Measurements from ENCODE around the gene SRGAP2C. TPM values are rescaled to one million over a fixed set of nuclear protein-coding genes. Genes with fewer than 3 reads are reported as not detected.
"Not testable (repeated sequence)": the region's sequence is repeated elsewhere in the genome, so short reads cannot be mapped to it uniquely, and the experiment has no call there.

The SRGAP2C gene
- total RNA-seq, 3 donors from 2014 or later (not counting 1 experiment from before 2014, with no cell fraction given) = 12.0 to 24.0 (median 17.5) TPM

- H3K9me3 ChIP-seq (ENCODE audit: control insufficient read depth, insufficient read depth, low read length); H3K36me3 Mint-ChIP-seq; H3K4me3 ChIP-seq (ENCODE audit: low read length); H3K4me3 Mint-ChIP-seq; H3K27ac Mint-ChIP-seq; H3K27me3 ChIP-seq (ENCODE audit: control insufficient read depth, insufficient read depth, low read length); ATAC-seq; H3K27me3 Mint-ChIP-seq (ENCODE audit: low read depth in 2 of 2); intact Hi-C loops (cut with micrococcal nuclease); H3K4me1 Mint-ChIP-seq; H3K9me3 Mint-ChIP-seq; H3K27ac ChIP-seq (ENCODE audit: low read length); H3K4me1 ChIP-seq (ENCODE audit: control insufficient read depth, insufficient read depth, low read length); DNase-seq; H3K36me3 ChIP-seq (ENCODE audit: control insufficient read depth, insufficient read depth, low read length): not testable (repeated sequence)
- 100% methylated on average over 2 of the region's 4 CpGs for WGBS (ENCODE audit: insufficient coverage)
Measured at GRCh38 chr1:121226295-121226904, 41.6 kb downstream of the SRGAP2C start.

GRCh38 chr1:121226925-121227324 lies 42.1 kb downstream of the SRGAP2C start:
- H3K9me3 Mint-ChIP-seq; H3K4me1 ChIP-seq (ENCODE audit: control insufficient read depth, insufficient read depth, low read length); H3K4me1 Mint-ChIP-seq: not testable (repeated sequence)

GRCh38 chr1:121227544-121228330 lies 43.0 kb downstream of the SRGAP2C start:
- H3K27me3 ChIP-seq (ENCODE audit: control insufficient read depth, insufficient read depth, low read length); H3K27me3 Mint-ChIP-seq (ENCODE audit: low read depth in 2 of 2); H3K27ac Mint-ChIP-seq; H3K4me3 Mint-ChIP-seq; H3K4me1 ChIP-seq (ENCODE audit: control insufficient read depth, insufficient read depth, low read length); intact Hi-C loops (cut with micrococcal nuclease); H3K9me3 Mint-ChIP-seq; H3K4me1 Mint-ChIP-seq; H3K4me3 ChIP-seq (ENCODE audit: low read length); DNase-seq; H3K36me3 Mint-ChIP-seq; H3K36me3 ChIP-seq (ENCODE audit: control insufficient read depth, insufficient read depth, low read length); ATAC-seq; H3K9me3 ChIP-seq (ENCODE audit: control insufficient read depth, insufficient read depth, low read length); H3K27ac ChIP-seq (ENCODE audit: low read length): not testable (repeated sequence)
- no CpG with 5 or more reads among the region's 9 CpGs for WGBS (ENCODE audit: insufficient coverage)

More at GRCh38 chr1:121226925-121227324, 42.1 kb downstream of the SRGAP2C start:
- H3K27me3 ChIP-seq (ENCODE audit: control insufficient read depth, insufficient read depth, low read length); intact Hi-C loops (cut with micrococcal nuclease); H3K27me3 Mint-ChIP-seq (ENCODE audit: low read depth in 2 of 2); ATAC-seq; H3K27ac ChIP-seq (ENCODE audit: low read length); H3K36me3 Mint-ChIP-seq; H3K9me3 ChIP-seq (ENCODE audit: control insufficient read depth, insufficient read depth, low read length); H3K27ac Mint-ChIP-seq; H3K4me3 Mint-ChIP-seq; H3K4me3 ChIP-seq (ENCODE audit: low read length); H3K36me3 ChIP-seq (ENCODE audit: control insufficient read depth, insufficient read depth, low read length); DNase-seq: not testable (repeated sequence)
- no CpG with 5 or more reads among the region's 2 CpGs for WGBS (ENCODE audit: insufficient coverage)

GRCh38 chr1:121230636-121231035 lies 45.9 kb downstream of the SRGAP2C start:
- H3K4me3 Mint-ChIP-seq; ATAC-seq; H3K9me3 ChIP-seq (ENCODE audit: control insufficient read depth, insufficient read depth, low read length); intact Hi-C loops (cut with micrococcal nuclease); H3K27ac ChIP-seq (ENCODE audit: low read length); H3K36me3 Mint-ChIP-seq; H3K4me1 Mint-ChIP-seq; H3K4me1 ChIP-seq (ENCODE audit: control insufficient read depth, insufficient read depth, low read length); H3K36me3 ChIP-seq (ENCODE audit: control insufficient read depth, insufficient read depth, low read length); H3K4me3 ChIP-seq (ENCODE audit: low read length); H3K9me3 Mint-ChIP-seq; H3K27me3 Mint-ChIP-seq (ENCODE audit: low read depth in 2 of 2); DNase-seq; H3K27ac Mint-ChIP-seq; H3K27me3 ChIP-seq (ENCODE audit: control insufficient read depth, insufficient read depth, low read length): not testable (repeated sequence)
- no CpG with 5 or more reads among the region's 4 CpGs for WGBS (ENCODE audit: insufficient coverage)

- DNase-seq; H3K9me3 Mint-ChIP-seq; H3K36me3 Mint-ChIP-seq; H3K27me3 Mint-ChIP-seq (ENCODE audit: low read depth in 2 of 2); H3K9me3 ChIP-seq (ENCODE audit: control insufficient read depth, insufficient read depth, low read length); H3K4me1 Mint-ChIP-seq; H3K4me3 Mint-ChIP-seq; ATAC-seq; H3K4me1 ChIP-seq (ENCODE audit: control insufficient read depth, insufficient read depth, low read length); H3K4me3 ChIP-seq (ENCODE audit: low read length); intact Hi-C loops (cut with micrococcal nuclease); H3K36me3 ChIP-seq (ENCODE audit: control insufficient read depth, insufficient read depth, low read length); H3K27me3 ChIP-seq (ENCODE audit: control insufficient read depth, insufficient read depth, low read length); H3K27ac ChIP-seq (ENCODE audit: low read length); H3K27ac Mint-ChIP-seq: not testable (repeated sequence)
- 20% methylated on average over 1 of the region's 4 CpGs for WGBS (ENCODE audit: insufficient coverage)
Measured at GRCh38 chr1:121232445-121233125, 47.8 kb downstream of the SRGAP2C start.

- H3K36me3 Mint-ChIP-seq; ATAC-seq; H3K4me1 ChIP-seq (ENCODE audit: control insufficient read depth, insufficient read depth, low read length); H3K27ac Mint-ChIP-seq; H3K4me3 Mint-ChIP-seq; H3K27me3 ChIP-seq (ENCODE audit: control insufficient read depth, insufficient read depth, low read length); H3K4me3 ChIP-seq (ENCODE audit: low read length); H3K27ac ChIP-seq (ENCODE audit: low read length); H3K4me1 Mint-ChIP-seq; intact Hi-C loops (cut with micrococcal nuclease); H3K9me3 ChIP-seq (ENCODE audit: control insufficient read depth, insufficient read depth, low read length); H3K27me3 Mint-ChIP-seq (ENCODE audit: low read depth in 2 of 2); DNase-seq; H3K9me3 Mint-ChIP-seq; H3K36me3 ChIP-seq (ENCODE audit: control insufficient read depth, insufficient read depth, low read length): not testable (repeated sequence)
- WGBS (ENCODE audit: insufficient coverage) = no CpG with 5 or more reads among the region's 6 CpGs
Measured at GRCh38 chr1:121234090-121234759, 49.5 kb downstream of the SRGAP2C start.

- H3K27ac Mint-ChIP-seq; H3K27me3 Mint-ChIP-seq (ENCODE audit: low read depth in 2 of 2); H3K27me3 ChIP-seq (ENCODE audit: control insufficient read depth, insufficient read depth, low read length); intact Hi-C loops (cut with micrococcal nuclease); H3K9me3 Mint-ChIP-seq; H3K4me1 Mint-ChIP-seq; DNase-seq; H3K9me3 ChIP-seq (ENCODE audit: control insufficient read depth, insufficient read depth, low read length); H3K36me3 ChIP-seq (ENCODE audit: control insufficient read depth, insufficient read depth, low read length); H3K4me1 ChIP-seq (ENCODE audit: control insufficient read depth, insufficient read depth, low read length); H3K27ac ChIP-seq (ENCODE audit: low read length); H3K4me3 Mint-ChIP-seq; H3K4me3 ChIP-seq (ENCODE audit: low read length); H3K36me3 Mint-ChIP-seq: not testable (repeated sequence)
- peak in 1 of 3 donors; percentile 45 for ATAC-seq
- WGBS (ENCODE audit: insufficient coverage) = 20% methylated on average over 1 of the region's 1 CpG
Measured at GRCh38 chr1:121238384-121238783, 53.6 kb downstream of the SRGAP2C start.
